ENCODE results near the gene CD40.

DNA sequence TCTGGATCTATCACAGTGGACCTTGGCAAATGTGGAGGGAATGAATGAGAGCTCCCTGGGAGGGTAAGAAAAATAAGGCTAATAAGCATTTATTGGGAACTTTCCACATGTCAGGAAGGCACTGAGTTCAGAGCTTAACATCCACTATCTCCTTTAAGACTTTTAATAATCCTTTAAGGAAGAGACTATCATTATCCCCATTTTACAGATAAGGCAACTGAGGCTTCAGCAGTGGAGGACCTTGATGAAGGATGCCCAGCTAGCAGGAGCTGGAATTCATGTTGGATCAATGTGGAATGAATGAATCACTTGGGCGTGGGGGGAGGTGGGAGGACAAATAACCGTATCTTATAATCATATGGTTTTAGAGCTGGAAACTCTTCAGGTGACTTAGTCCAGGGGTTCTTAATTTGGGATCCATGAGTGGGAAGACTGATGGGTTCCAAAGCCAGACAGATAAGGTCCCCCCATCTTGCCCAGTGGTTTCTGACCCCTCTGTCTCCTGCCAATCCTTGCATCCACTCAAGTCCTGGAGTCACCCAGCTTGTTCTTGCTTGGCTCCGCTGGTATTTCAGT lies 54.9 kb downstream of the CD40 start:
- TF ChIP-seq, protein P1, sequence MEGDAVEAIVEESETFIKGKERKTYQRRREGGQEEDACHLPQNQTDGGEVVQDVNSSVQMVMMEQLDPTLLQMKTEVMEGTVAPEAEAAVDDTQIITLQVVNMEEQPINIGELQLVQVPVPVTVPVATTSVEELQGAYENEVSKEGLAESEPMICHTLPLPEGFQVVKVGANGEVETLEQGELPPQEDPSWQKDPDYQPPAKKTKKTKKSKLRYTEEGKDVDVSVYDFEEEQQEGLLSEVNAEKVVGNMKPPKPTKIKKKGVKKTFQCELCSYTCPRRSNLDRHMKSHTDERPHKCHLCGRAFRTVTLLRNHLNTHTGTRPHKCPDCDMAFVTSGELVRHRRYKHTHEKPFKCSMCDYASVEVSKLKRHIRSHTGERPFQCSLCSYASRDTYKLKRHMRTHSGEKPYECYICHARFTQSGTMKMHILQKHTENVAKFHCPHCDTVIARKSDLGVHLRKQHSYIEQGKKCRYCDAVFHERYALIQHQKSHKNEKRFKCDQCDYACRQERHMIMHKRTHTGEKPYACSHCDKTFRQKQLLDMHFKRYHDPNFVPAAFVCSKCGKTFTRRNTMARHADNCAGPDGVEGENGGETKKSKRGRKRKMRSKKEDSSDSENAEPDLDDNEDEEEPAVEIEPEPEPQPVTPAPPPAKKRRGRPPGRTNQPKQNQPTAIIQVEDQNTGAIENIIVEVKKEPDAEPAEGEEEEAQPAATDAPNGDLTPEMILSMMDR (conservative IDR thresholded peaks at IDR 0.05 in 1 of 2, IDR thresholded peaks at IDR 0.05 in 1 of 2; ENCODE audit: extremely low read depth in 1 of 2, insufficient read depth in 1 of 2, low read depth in 1 of 2, low read length in 2 of 2): no peak
- no peak for TF ChIP-seq EZH2 (IDR thresholded peaks at IDR 0.05; ENCODE audit: borderline replicate concordance, low read length)

All from mammary epithelial cell (primary cell).